T-helper 2 cell treated with Interferon-gamma antibody and Interleukin-4, amounts not matched to agents 5 μg/mL and 100 μg/mL, for 36 hours (primary cell): ENCODE results near the gene KAZN.

Experiments
- DNase-seq: peaks from one replicate; pipeline ENCODE4 v3.0.0; 2021; ENCODE audit warnings: low spot score
- H3K27ac Mint-ChIP-seq: one replicate; pipeline ENCODE4 v1.8.0; 2021; ENCODE audit warnings: mild to moderate bottlenecking, mixed read lengths
- H3K27me3 Mint-ChIP-seq: one replicate; pipeline ENCODE4 v1.8.0; 2021; ENCODE audit warnings: low read depth, mixed read lengths
- H3K36me3 Mint-ChIP-seq: one replicate; pipeline ENCODE4 v1.8.0; 2021; ENCODE audit warnings: low read depth, mixed read lengths
- H3K4me1 Mint-ChIP-seq: one replicate; pipeline ENCODE4 v1.8.0; 2021; ENCODE audit warnings: low read depth, mixed read lengths
- H3K4me3 Mint-ChIP-seq: one replicate; pipeline ENCODE4 v1.8.0; 2022; ENCODE audit warnings: mild to moderate bottlenecking, moderate library complexity, mixed read lengths
- H3K9me3 Mint-ChIP-seq: one replicate; pipeline ENCODE4 v1.8.0; 2021; ENCODE audit warnings: mixed read lengths

Gene KAZN

DNA sequence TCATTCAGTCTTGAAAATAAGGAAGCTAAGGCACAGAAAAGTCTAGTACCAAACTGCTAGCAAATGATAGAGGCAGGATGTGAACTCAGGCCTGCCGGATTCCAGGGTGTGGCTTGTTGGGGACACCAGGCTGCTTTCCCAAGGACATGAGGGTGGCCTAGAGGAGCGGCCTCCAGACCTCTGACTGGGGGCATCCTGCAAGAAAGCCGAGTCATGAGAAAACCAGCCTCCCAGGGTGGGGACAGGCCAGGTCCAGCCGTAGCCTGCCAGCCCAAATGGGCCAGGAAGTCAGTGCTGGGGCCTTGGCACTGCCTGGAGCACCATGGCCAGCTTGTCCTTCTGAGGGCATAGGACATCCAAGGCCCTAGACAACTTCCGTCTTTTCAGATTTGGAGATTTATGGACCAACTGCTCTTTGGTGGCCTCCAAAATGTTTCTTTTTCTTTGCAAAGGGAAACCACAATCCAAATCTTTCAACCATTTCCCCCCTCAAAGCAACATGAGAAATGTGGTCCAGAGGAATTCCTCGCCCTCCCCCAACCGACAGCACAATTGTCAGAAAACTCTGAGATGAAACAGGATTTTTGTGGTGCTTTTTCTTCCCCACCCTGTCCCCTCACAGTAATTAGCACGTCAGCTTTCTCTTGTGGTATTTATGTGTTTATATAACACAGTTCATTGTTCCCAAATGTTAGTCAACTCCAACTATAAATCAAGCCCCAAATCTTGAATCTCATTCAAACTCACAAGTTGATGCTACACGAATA lies 212.3 kb downstream of the KAZN start:
- H3K9me3 Mint-ChIP-seq, result peaks cover 4% of the 10 kb centered on the region
- no peak for DNase-seq
- no peak overlapping the region for H3K27ac Mint-ChIP-seq
- H3K4me3 Mint-ChIP-seq, result no peak overlapping the region
- H3K27me3 Mint-ChIP-seq, result no peaks in the 10 kb centered on the region
- H3K36me3 Mint-ChIP-seq, result no peaks in the 10 kb centered on the region
- no peaks in the 10 kb centered on the region for H3K4me1 Mint-ChIP-seq

DNA sequence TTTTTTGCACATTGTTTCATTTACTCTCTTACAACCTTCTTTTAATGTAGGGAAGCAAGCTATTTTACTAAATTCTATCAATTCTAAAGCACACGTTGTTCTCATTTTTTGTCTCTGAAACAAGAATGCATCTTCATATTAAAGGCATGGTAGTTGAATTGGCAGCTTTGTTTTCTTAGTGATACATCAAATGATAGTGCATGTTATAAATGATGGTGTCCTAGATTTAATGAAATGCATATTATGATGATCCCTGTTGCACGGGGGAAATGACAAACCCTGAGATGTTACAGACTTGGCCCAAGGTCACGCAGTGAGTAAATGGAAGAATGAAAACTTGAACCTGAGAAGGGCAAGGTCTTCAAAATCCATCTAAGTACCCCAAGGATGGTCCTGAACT lies 213.1 kb downstream of the KAZN start:
- no peak for DNase-seq

DNA sequence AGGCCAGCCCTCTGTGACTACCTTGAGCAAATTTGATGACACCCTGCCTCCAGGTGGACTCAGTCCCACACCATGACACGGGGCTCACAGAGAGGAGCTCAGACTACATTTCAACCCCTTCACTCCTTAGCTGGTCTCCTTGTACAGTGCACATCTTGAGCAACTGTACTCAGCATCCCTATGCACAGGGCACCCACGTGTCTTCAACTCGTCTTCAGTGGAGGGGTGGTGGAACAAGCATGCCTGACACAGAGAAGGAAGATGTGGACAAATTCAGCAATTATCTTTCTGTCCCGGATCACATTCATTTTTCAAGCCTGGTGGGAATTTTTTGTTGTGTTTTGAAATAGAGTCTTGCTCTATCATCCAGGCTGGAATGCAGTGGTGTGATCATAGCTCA lies 213.7 kb downstream of the KAZN start:
- H3K27me3 Mint-ChIP-seq, result no peaks in the 10 kb centered on the region
- H3K9me3 Mint-ChIP-seq, result peaks cover 4% of the 10 kb centered on the region
- no peak overlapping the region for H3K27ac Mint-ChIP-seq
- no peak overlapping the region for H3K4me3 Mint-ChIP-seq
- H3K36me3 Mint-ChIP-seq, result no peaks in the 10 kb centered on the region
- no peak for DNase-seq
- no peaks in the 10 kb centered on the region for H3K4me1 Mint-ChIP-seq

More for the DNA sequence above, 213.1 kb downstream of the KAZN start:
- Mint-ChIP-seq H3K4me3 (no peak overlapping the region), H3K36me3 (no peaks in the 10 kb centered on the region), H3K27me3 (no peaks in the 10 kb centered on the region), H3K27ac (no peak overlapping the region), H3K4me1 (no peaks in the 10 kb centered on the region), H3K9me3 (peaks cover 4% of the 10 kb centered on the region)

DNA sequence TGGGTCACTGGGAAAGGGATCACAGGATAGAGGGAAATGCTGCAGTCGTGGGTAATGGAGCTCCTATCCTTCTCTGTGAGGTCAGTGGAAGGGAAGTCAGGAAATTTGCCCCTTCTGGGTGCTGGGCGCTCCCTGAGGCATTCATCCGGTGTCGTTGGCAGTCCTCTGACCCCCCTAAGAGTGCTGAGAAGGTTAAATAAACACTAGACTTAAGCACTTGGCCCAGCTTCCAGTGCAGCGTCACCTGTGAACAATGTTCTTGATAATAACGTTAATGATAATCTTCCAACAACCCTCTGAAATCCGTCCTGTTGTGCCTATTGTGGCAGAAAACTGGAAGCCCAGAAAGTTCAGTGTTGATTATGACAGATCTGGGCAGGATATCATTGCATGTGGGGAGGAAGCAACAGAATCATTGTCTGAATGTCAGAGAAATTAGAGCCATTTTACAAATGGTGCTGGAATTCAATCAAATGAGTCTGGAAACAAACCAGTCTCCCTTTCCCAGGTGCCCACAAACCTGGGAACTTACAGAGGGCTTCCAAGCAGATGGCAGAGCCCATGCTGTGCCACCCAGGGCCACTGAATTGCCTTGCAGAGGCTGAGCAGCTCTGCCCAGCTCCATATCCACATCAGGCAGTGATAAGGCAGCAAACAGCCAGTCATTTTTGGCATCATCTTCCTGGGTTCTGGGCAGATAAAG lies 216.8 kb downstream of the KAZN start:
- H3K9me3 Mint-ChIP-seq, result no peaks in the 10 kb centered on the region
- no peak for DNase-seq
- H3K4me1 Mint-ChIP-seq, result no peaks in the 10 kb centered on the region
- no peak overlapping the region for H3K27ac Mint-ChIP-seq
- H3K4me3 Mint-ChIP-seq, result no peak overlapping the region
- H3K36me3 Mint-ChIP-seq, result no peaks in the 10 kb centered on the region
- H3K27me3 Mint-ChIP-seq, result no peaks in the 10 kb centered on the region

DNA sequence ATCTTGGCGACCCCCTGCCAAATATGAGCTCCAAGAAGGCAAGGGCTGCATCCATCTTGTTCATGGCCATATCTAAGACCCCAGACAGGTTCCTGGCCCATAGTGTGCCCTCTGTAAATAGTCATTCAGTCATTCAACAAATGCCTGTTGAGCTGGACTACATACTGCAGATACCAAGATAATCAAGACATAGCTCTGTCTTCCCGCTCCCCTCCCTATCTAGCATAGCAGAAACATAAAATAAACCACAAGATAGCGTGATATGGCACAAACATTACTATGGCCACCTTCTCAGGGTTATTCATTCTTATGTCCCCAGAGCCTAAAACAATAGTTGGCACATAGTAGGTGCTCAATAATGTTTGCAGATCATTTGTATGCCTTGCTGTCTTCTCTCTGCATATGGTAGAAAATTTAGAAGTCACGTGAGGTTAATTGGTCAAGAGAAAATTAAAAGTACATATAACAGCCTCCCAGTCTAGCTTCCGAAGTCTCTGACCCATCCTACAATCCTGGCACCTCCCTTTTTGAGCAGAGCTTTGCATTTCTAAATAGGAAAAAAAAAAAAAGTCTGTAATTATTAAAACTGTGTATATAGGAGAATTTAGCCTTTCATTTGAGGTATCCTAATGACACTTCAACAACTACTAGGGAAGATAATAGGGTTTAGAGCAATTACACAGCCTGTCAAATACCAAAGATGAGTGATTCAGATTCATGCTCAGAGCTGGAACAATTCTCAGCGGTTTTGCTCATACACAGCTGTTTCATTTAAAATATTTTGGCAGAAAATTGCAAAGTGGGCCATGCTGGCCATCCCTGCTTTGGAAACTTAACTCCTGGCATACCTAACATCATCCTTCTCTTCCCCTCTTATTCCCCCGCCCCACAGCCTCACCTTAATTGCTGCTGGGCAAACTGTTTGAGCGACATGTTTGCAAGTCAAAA lies 219.0 kb downstream of the KAZN start:
- Mint-ChIP-seq H3K4me3 (no peak overlapping the region), H3K27me3 (no peaks in the 10 kb centered on the region), H3K36me3 (no peaks in the 10 kb centered on the region), H3K9me3 (no peaks in the 10 kb centered on the region), H3K4me1 (no peaks in the 10 kb centered on the region), H3K27ac (no peak overlapping the region)
- no peak for DNase-seq

DNA sequence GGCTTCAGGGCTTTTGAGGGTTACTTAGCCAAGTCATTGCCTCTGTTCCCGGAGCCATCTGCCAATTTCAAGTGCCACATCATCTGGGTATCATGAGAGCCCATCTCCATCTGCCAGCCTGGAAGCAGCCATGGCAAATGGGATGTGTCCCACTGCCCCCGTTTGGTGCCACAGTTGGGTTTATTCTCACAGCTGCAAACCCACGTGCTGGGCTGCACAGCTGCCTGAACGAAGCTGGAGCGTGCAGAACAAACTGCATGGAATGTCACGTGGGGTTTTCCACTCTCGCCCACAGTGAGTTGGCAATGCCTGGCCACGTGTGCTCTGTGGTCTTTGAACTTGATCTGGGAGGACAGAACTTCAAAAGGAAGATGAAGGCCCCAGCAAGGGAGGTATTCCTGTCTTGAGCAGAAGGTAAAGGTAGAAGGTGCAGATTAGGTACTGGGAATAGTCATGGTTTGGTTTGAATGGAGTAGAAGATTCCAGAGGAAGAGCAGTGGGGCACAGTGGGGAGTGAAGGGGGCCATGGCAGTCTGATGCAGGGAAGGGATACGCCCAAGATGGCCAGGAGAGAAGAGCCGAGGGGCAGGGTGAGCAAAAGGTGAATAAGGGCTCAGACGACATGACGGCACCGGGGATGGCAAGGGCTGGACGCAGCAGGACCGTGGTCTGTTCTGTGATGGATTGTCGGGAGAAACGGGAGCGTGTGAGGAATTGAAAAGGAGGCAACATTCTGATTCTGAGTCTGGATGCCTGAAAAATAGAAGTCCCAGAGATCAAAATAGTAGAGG lies 222.0 kb downstream of the KAZN start:
- no peak for DNase-seq
- H3K9me3 Mint-ChIP-seq, result no peaks in the 10 kb centered on the region
- H3K27ac Mint-ChIP-seq, result no peak overlapping the region
- no peaks in the 10 kb centered on the region for H3K27me3 Mint-ChIP-seq
- H3K4me3 Mint-ChIP-seq, result no peak overlapping the region
- no peaks in the 10 kb centered on the region for H3K4me1 Mint-ChIP-seq
- H3K36me3 Mint-ChIP-seq, result no peaks in the 10 kb centered on the region

DNA sequence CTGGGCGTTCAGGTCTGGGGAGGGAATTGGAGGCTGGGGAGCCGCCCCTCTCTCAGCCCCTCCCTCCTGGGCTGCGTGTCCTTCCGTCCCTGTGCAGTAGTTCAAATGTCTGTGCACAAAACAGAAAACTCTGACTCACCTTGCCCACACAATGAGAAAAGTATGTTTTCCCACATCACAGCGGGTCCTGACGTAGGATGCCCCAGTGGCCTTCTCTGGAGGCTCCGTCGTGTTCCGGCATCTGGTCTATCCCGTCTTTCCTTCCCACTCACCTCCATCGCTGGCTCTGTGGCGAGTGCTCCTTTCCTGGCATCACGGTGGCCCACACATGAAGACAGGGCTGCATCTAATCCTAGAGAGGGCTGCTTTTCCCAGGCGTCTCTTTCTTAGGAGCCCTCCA lies 224.0 kb downstream of the KAZN start:
- H3K27ac Mint-ChIP-seq, result no peak overlapping the region
- H3K4me3 Mint-ChIP-seq, result no peak overlapping the region
- H3K27me3 Mint-ChIP-seq, result no peaks in the 10 kb centered on the region
- H3K36me3 Mint-ChIP-seq, result no peaks in the 10 kb centered on the region
- H3K4me1 Mint-ChIP-seq, result no peaks in the 10 kb centered on the region
- H3K9me3 Mint-ChIP-seq, result no peaks in the 10 kb centered on the region
- no peak for DNase-seq

DNA sequence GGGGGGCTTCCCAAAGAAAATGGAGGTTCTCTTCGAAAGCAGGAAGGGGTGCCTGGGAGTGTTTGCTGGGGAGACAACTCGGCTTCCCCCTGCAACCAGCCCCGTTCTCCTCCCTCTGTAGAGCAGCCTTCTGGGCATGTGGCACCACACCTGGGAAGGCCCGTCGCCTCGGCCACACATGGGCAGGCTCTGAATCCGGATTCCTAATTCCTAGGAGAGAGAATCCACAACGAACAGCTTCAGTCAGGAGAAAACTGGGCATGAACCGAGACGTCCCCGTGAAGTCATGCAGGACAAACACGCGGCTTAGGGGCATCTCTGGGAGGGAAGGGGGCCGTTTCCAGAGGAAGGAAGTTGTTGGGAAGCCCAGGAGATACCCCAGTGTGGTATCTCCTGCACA lies 224.5 kb downstream of the KAZN start:
- no peaks in the 10 kb centered on the region for H3K4me1 Mint-ChIP-seq
- no peak for DNase-seq
- H3K4me3 Mint-ChIP-seq, result no peak overlapping the region
- H3K27ac Mint-ChIP-seq, result no peak overlapping the region
- no peaks in the 10 kb centered on the region for H3K9me3 Mint-ChIP-seq
- H3K36me3 Mint-ChIP-seq, result no peaks in the 10 kb centered on the region
- no peaks in the 10 kb centered on the region for H3K27me3 Mint-ChIP-seq

DNA sequence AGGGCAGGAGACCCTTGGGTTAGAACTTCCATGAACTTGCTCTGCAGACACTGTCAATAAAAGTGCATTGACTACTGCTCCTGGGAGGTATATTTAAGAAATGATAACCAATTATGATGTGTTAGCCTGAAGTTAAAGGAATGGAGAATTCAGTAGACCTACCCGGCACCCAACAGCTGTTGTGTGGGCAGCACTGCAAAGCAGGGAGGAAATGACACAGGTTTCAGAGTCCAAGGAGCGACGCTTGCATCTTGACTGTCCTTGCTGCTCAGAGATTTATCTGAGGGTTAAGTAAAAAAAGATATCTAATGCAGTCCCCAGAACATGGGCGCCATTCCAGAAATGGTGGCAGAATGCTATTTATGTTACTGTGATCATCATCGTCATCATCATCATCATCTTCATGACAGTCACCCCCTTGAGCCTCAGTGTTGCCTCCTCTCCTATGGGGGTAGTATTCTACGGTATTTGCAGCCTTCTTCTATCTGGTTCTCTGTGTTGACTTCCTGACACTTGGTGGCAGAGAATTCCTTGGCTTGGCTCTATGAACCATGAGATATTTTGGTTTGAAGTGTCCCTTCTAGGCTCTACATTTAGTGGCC lies 225.9 kb downstream of the KAZN start:
- Mint-ChIP-seq H3K9me3 (no peaks in the 10 kb centered on the region), H3K36me3 (no peaks in the 10 kb centered on the region), H3K27me3 (no peaks in the 10 kb centered on the region), H3K27ac (no peak overlapping the region), H3K4me1 (no peaks in the 10 kb centered on the region), H3K4me3 (no peak overlapping the region)
- no peak for DNase-seq

DNA sequence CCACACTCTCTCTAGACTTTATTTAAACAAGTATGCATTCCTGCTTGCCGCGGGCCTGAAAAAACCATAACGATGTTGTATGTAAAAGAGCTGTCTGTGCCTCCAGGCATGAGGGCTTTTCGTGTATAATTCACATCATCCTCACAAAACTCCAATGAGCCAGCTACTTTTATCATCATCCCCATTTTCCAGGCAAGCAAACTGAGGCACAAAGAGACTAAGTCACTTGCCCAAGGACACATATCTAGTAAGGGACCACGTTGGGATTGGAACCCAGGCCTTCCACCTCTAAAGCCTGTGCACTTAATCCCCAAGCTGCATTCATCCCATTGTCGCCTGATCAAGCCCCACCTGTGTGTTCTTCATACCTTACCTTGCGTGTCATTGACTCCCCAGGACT lies 226.9 kb downstream of the KAZN start:
- Mint-ChIP-seq H3K4me1 (no peaks in the 10 kb centered on the region), H3K27me3 (no peaks in the 10 kb centered on the region), H3K36me3 (no peaks in the 10 kb centered on the region), H3K4me3 (no peak overlapping the region), H3K27ac (no peak overlapping the region), H3K9me3 (no peaks in the 10 kb centered on the region)
- no peak for DNase-seq

DNA sequence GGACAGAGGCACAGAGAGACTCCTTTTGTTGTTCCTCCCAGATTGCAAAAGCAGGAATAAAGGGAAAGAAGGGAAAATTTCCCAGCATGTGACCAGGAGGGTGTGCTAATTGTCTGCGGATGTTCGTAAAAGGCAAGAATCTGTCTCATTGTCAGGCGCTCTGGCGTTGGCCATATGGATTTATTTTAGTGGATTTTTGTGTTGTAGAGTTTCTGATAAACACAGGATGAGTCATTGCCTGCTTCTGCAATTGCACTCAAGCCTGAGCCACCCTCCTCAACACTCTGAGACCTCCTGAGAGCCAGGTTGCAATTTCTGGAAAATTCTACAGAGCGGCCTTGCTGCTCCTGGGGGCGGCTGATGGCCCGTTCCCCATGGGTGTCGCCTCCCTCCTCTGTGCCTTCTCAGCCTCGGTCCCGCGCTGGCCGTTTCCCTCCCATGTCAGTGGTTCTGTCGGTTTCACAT lies 227.7 kb downstream of the KAZN start:
- no peaks in the 10 kb centered on the region for H3K9me3 Mint-ChIP-seq
- no peak overlapping the region for H3K4me3 Mint-ChIP-seq
- H3K4me1 Mint-ChIP-seq, result no peaks in the 10 kb centered on the region
- DNase-seq, result no peak
- H3K27ac Mint-ChIP-seq, result no peak overlapping the region
- no peaks in the 10 kb centered on the region for H3K27me3 Mint-ChIP-seq
- no peaks in the 10 kb centered on the region for H3K36me3 Mint-ChIP-seq

DNA sequence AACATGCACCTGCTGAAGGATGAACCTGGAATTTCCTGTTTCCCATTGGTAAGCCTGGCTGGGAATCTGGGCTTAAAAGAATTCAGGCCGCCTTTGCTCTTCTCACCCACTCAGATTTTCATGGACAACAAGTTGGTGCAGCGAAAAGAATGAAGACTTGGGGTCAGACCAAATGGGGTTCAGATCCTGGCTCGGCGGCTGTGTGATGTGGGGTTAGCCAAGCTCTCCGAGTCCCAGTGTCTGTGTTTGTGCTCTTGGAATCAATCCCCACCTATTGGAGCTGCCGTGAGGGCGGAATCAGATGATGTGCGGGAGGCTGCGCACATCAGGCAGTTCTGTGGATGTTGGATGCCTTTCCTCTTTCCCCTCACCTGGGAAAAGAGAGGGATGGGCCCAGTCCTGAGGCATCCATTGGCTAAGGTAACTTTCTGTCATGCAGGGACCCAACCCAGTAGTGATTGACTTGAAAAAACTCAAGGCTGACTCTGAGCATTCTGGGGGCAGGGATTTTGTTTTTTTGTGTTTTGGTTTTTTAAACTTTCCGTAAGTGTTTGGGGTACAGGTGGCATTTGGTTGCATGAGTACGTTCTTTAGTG lies 228.3 kb downstream of the KAZN start:
- Mint-ChIP-seq H3K4me3 (no peak overlapping the region), H3K27ac (no peak overlapping the region), H3K4me1 (no peaks in the 10 kb centered on the region), H3K36me3 (no peaks in the 10 kb centered on the region), H3K27me3 (no peaks in the 10 kb centered on the region), H3K9me3 (no peaks in the 10 kb centered on the region)
- no peak for DNase-seq

DNA sequence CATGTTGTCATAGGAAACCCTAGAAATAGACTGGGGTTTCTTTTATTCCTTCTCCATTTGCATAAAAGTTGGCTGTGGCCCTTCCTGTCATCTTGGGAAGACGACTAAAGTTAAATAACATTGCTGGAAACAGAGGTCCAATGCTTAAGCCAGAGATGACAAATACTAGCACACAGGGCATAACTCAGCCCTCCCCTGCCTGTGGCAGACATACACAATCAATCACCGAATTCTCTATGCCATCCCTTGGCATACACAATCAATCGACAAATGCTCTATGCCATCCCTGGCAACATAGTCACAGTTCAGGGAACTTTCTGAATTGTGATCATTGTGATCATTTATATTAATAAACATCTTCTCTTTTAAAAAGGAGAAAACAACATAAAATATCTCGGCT lies 229.4 kb downstream of the KAZN start:
- no peaks in the 10 kb centered on the region for H3K9me3 Mint-ChIP-seq
- no peaks in the 10 kb centered on the region for H3K4me1 Mint-ChIP-seq
- no peak overlapping the region for H3K4me3 Mint-ChIP-seq
- H3K27ac Mint-ChIP-seq, result no peak overlapping the region
- no peak for DNase-seq
- H3K36me3 Mint-ChIP-seq, result no peaks in the 10 kb centered on the region
- H3K27me3 Mint-ChIP-seq, result no peaks in the 10 kb centered on the region
